ENCODE measurements around the gene PTPA. TPM values are rescaled to one million over a fixed set of nuclear protein-coding genes. Genes with fewer than 3 reads are reported as not detected.

PTPA gene
- total and polyA plus RNA-seq, 2 of the 4 experiments (the other 2 are of a cell fraction): 124 to 149 TPM

DNA sequence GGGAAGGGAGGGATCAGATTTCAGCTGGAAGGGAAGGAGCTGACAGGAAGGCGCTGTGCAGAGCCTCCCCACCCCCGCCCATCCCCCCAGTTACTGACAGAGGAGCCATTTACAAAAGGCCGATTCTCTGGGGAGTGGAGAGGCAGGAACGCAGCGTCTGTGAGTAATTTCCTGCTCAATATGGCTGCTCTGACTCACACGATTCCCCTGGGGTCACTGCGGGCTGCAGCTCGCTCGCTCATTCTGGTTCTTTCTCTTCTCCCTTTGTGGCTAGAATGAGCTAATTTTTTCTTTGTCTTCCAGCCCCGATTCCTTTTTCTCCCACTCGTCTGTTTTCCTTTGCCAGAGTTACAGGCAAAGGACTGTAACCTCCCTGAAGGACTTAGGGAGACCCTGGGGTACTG, 28.8 kb downstream of the PTPA start (continued):
- TF ChIP-seq CEBPB (IDR thresholded peaks at IDR 0.05; ENCODE audit: low read depth, low read length): no peak

DNA sequence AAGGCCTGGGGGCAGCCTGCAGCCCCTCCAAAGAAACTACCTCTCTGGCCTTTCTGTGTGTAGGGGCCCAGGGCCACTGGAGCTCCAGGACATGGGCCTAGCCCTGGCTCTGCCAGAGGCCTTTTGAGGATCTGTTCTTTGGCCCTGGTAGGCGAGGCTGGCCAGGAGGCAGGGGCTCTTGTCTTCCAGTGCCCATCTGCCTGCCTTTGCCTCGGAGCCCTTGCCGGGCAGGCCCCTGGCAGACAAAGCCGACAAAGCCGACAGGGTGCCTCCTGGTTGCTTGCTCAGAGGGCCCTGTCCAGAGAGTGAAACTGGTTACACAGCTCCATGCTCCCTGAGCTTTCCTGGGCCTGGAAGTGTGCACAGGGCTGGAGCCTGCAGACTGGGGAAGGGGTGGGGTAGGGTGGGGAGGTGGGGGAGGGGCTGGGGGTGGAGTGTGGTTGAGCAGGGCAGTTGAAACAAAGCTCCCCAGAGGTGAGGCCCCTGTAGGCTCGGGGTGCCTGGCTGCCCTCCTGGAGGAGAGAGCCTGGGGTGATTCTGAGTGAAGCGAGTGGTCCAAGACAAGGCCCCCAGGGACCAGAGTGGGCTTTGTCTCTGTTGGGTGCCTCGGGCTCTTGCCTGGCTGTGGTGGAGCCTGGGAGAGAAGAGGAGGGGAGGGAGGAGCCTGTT, 29.3 kb downstream of the PTPA start:
- H3K9me3 ChIP-seq (ENCODE audit: control insufficient read depth, insufficient read depth, low read length): no peaks in the 10 kb centered on the region
- BruUV-seq (replicated peaks): no TSS peak
- H3K4me2 ChIP-seq (ENCODE audit: low read depth, low read length): peak overlapping the region; percentile 77
- H3K36me3 ChIP-seq (ENCODE audit: control insufficient read depth, insufficient read depth, low read length): peaks cover 21% of the 10 kb centered on the region
- H2AK5ac ChIP-seq (ENCODE audit: low read depth, low read length): peak overlapping the region; percentile 97
- H2BK20ac ChIP-seq (ENCODE audit: low read depth, low read length): peak overlapping the region; percentile 86
- dilution Hi-C loops (cut with HindIII; ENCODE audit: low sequenced_read_pairs, unreplicated experiment) (no loop called here), in situ Hi-C loops (cut with MboI; ENCODE audit: low sequenced_read_pairs) (no loop called here), intact Hi-C loops (cut with micrococcal nuclease) (loop anchor here (1.0 to 2.0 kb wide), 2 partner anchors 356 to 429 kb away; no protein-coding TSS in a partner anchor)
- POLR2A ChIA-PET (ENCODE audit: unreplicated experiment): interaction anchor here (0.5 to 2.6 kb wide), 11 partner anchors 9 to 483 kb away, joined by 3 to 17 read pairs (median 4); partner anchors contain the start of gene IER5L
- H4K5ac ChIP-seq (ENCODE audit: low read depth, low read length): peak overlapping the region; percentile 97
- H2AK9ac ChIP-seq (replicated peaks; ENCODE audit: low read depth, low read length, poor library complexity): peak overlapping the region; percentile 100
- no peaks in the 10 kb centered on the region for H3K27me3 ChIP-seq (ENCODE audit: control insufficient read depth, insufficient read depth, low read length)
- peak overlapping the region; percentile 100 for H4K91ac ChIP-seq (ENCODE audit: insufficient read depth, low read depth, low read length)
- H3K4ac ChIP-seq (ENCODE audit: low read depth, low read length): peak overlapping the region; percentile 99
- peaks cover 12% of the 10 kb centered on the region for H3K9me1 ChIP-seq (ENCODE audit: insufficient read depth, low read length)
- peak overlapping the region; percentile 98 for H3K27ac ChIP-seq (ENCODE audit: insufficient read depth, low read length)
- H2BK5ac ChIP-seq (ENCODE audit: low read depth, low read length, poor library complexity, severe bottlenecking): peak overlapping the region; percentile 99
- WGBS, 2 experiments (ENCODE audit: extremely low coverage in 2 of 2, insufficient read length in 1 of 2): no CpG with 5 or more reads among the region's 8 CpGs
- peak overlapping the region; percentile 93 for H2BK15ac ChIP-seq (ENCODE audit: low read depth, low read length)
- peak overlapping the region; percentile 98 for H3K9ac ChIP-seq (ENCODE audit: low read depth, low read length)
- H3K23ac ChIP-seq (ENCODE audit: low read depth, low read length): peak overlapping the region; percentile 99
- no peaks in the 10 kb centered on the region; the same call in 1 of the 2 replicates for H4K20me1 ChIP-seq (ENCODE audit: insufficient read depth, low read length)
- DNase-seq: peak; percentile 45
- H2AFZ ChIP-seq (replicated peaks; ENCODE audit: low read length, poor library complexity): peak overlapping the region; percentile 53
- H3K18ac ChIP-seq (ENCODE audit: low read depth, low read length): peak overlapping the region; percentile 94
- ATAC-seq (ENCODE audit: low read depth): peak; percentile 7
- peak overlapping the region; percentile 28 for H3K4me3 ChIP-seq (ENCODE audit: insufficient read depth, low read depth, low read length)
- peak overlapping the region; percentile 99 for H2BK120ac ChIP-seq (ENCODE audit: low read depth, low read length)
- CTCF ChIA-PET: interaction anchor here (1.2 to 3.1 kb wide), 2 partner anchors 9 to 33 kb away, joined by 7 to 21 read pairs; no protein-coding TSS in a partner anchor
- H3K79me1 ChIP-seq (ENCODE audit: low read depth in 1 of 2, low read length in 2 of 2): peaks cover 5 to 41% of the 10 kb centered on the region in 2 experiments; a peak in 3 of 4 replicates
- H3K56ac ChIP-seq (ENCODE audit: extremely low read depth, insufficient read depth, low read length): peak overlapping the region; percentile 100
- peak; percentile 20; the same call in 1 of the 2 replicates for TF ChIP-seq CHD1 (IDR thresholded peaks at IDR 0.05; ENCODE audit: low read depth, low read length)
- TF ChIP-seq MAZ (IDR thresholded peaks at IDR 0.05; ENCODE audit: borderline replicate concordance, low read depth, low read length): no peak
- H3K14ac ChIP-seq (replicated peaks; ENCODE audit: low read depth, low read length): peak overlapping the region; percentile 100
- peaks cover 54% of the 10 kb centered on the region for H3K4me1 ChIP-seq (ENCODE audit: control insufficient read depth, insufficient read depth, low read length)
- peak overlapping the region; percentile 99 for H4K8ac ChIP-seq (ENCODE audit: low read depth in 2 of 2, low read length in 2 of 2)

Measured in IMR-90 (cell line).